H9 (cell line): ENCODE results near the gene WDFY1. TPM values are rescaled to one million over a fixed set of nuclear protein-coding genes. Genes with fewer than 3 reads are reported as not detected.

Experiments used
- DNase-seq: peaks from one replicate; pipeline ENCODE4 v3.0.0-alpha.2; 2017
- H2AFZ ChIP-seq: one replicate; pipeline ENCODE4 v1.6.1; 2013; ENCODE audit warnings: mild to moderate bottlenecking, low read length, control low read depth, moderate library complexity
- H2AK5ac ChIP-seq: 2 replicates; pipeline ENCODE4 v1.6.1; 2013; ENCODE audit warnings: low read length, control low read depth, mixed read lengths; ENCODE audit not compliant: insufficient read length
- H2BK120ac ChIP-seq: one replicate; pipeline ENCODE4 v1.6.1; 2013; ENCODE audit warnings: low read depth, mild to moderate bottlenecking, low read length, control low read depth, inconsistent platforms; ENCODE audit not compliant: poor library complexity, severe bottlenecking
- H2BK12ac ChIP-seq: 2 replicates; pipeline ENCODE4 v1.6.1; 2013; ENCODE audit warnings: low read length, control low read depth, mixed read lengths, low read depth; ENCODE audit not compliant: insufficient read length
- H2BK15ac ChIP-seq: 2 replicates; pipeline ENCODE4 v1.6.1; 2013; ENCODE audit warnings: low read depth, low read length, control low read depth
- H2BK20ac ChIP-seq: one replicate; pipeline ENCODE4 v1.6.1; 2013; ENCODE audit warnings: low read depth, mild to moderate bottlenecking, low read length, control low read depth, inconsistent platforms; ENCODE audit not compliant: poor library complexity, severe bottlenecking
- H2BK5ac ChIP-seq: 2 replicates; pipeline ENCODE4 v1.6.1; 2013; ENCODE audit warnings: low read length, control low read depth, mixed read lengths; ENCODE audit not compliant: insufficient read length
- H3K14ac ChIP-seq: 2 replicates; pipeline ENCODE4 v1.6.1; 2013; ENCODE audit warnings: low read length, control low read depth; ENCODE audit not compliant: insufficient read depth
- H3K18ac ChIP-seq: 2 replicates; pipeline ENCODE4 v1.6.1; 2013; ENCODE audit warnings: low read depth, mild to moderate bottlenecking, mixed read lengths, low read length, control low read depth; ENCODE audit not compliant: insufficient read length
- H3K23ac ChIP-seq: 2 replicates; pipeline ENCODE4 v1.6.1; 2013; ENCODE audit warnings: low read length, control low read depth, mixed read lengths, low read depth; ENCODE audit not compliant: insufficient read length
- H3K23me2 ChIP-seq: 2 replicates; pipeline ENCODE4 v1.6.1; 2013; ENCODE audit warnings: low read depth, mild to moderate bottlenecking, mixed read lengths, low read length, control low read depth; ENCODE audit not compliant: insufficient read length, poor library complexity, severe bottlenecking
- H3K27ac ChIP-seq: 2 replicates; pipeline ENCODE4 v1.5.1; 2013; ENCODE audit warnings: low read length, control low read depth, mixed read lengths, low read depth; ENCODE audit not compliant: insufficient read length
- H3K27me3 ChIP-seq: 2 replicates; pipeline ENCODE4 v1.6.1; 2013; ENCODE audit warnings: low read length, control low read depth, inconsistent platforms; ENCODE audit not compliant: insufficient read depth
- H3K4ac ChIP-seq: 2 replicates; pipeline ENCODE4 v1.6.1; 2013; ENCODE audit warnings: low read depth, mild to moderate bottlenecking, control low read depth, inconsistent platforms, low read length, moderate library complexity
- H3K4me1 ChIP-seq: 2 replicates; pipeline ENCODE4 v1.6.1; 2013; ENCODE audit warnings: low read length, control low read depth, inconsistent platforms; ENCODE audit not compliant: insufficient read depth
- H3K4me2 ChIP-seq: 2 replicates; pipeline ENCODE4 v1.6.1; 2013; ENCODE audit warnings: low read length, control low read depth, mixed read lengths; ENCODE audit not compliant: insufficient read length, insufficient read depth
- H3K56ac ChIP-seq: 2 replicates; pipeline ENCODE4 v1.6.1; 2013; ENCODE audit warnings: low read depth, mild to moderate bottlenecking, mixed read lengths, low read length, control low read depth; ENCODE audit not compliant: insufficient read length
- H3K79me1 ChIP-seq: 2 replicates; pipeline ENCODE4 v1.6.1; 2013; ENCODE audit warnings: low read depth, mild to moderate bottlenecking, moderate library complexity, low read length, control low read depth, inconsistent platforms; ENCODE audit not compliant: insufficient read depth, poor library complexity, severe bottlenecking
- H3K79me2 ChIP-seq: 2 replicates; pipeline ENCODE4 v1.6.1; 2013; ENCODE audit warnings: low read length, control low read depth, inconsistent platforms; ENCODE audit not compliant: insufficient read depth
- H3K9ac ChIP-seq: 2 replicates; pipeline ENCODE4 v1.6.1; 2013; ENCODE audit warnings: low read length, control low read depth, mixed read lengths; ENCODE audit not compliant: insufficient read length; ENCODE audit errors: extremely low read depth
- H3K9me3 ChIP-seq: one replicate; pipeline ENCODE4 v1.6.1; 2013; ENCODE audit warnings: low read depth, low read length, inconsistent platforms; ENCODE audit not compliant: control insufficient read depth
- H3T11ph ChIP-seq: one replicate; pipeline ENCODE4 v1.6.1; 2013; ENCODE audit warnings: mild to moderate bottlenecking, low read length, control low read depth, inconsistent platforms
- H4K20me1 ChIP-seq: one replicate; pipeline ENCODE4 v1.6.1; 2013; ENCODE audit not compliant: control insufficient read depth, insufficient read length, insufficient read depth
- H4K5ac ChIP-seq: 2 replicates; pipeline ENCODE4 v1.6.1; 2013; ENCODE audit warnings: low read depth, mild to moderate bottlenecking, mixed read lengths, low read length, control low read depth; ENCODE audit not compliant: insufficient read length
- H4K8ac ChIP-seq: replicated peaks from 2 replicates; pipeline ENCODE4 v1.6.1; 2013; ENCODE audit warnings: low read length, control low read depth, mixed read lengths, low read depth; ENCODE audit not compliant: insufficient read length
- H4K91ac ChIP-seq: 2 replicates; pipeline ENCODE4 v1.6.1; 2013; ENCODE audit warnings: low read depth, mild to moderate bottlenecking, moderate library complexity, mixed read lengths, low read length, control low read depth; ENCODE audit not compliant: insufficient read length
- H3K27ac Mint-ChIP-seq, 3 experiments: 2 replicates in 2 of 3; 3 replicates in 1 of 3; pipeline ENCODE4 v1.8.0; 2020 to 2021; ENCODE audit warnings: mixed read lengths in 3 of 3, mild to moderate bottlenecking in 1 of 3, moderate library complexity in 1 of 3
- H3K27me3 Mint-ChIP-seq: 2 replicates; pipeline ENCODE4 v1.8.0; 2021; ENCODE audit warnings: low read depth, mild to moderate bottlenecking, moderate library complexity, mixed read lengths
- H3K36me3 Mint-ChIP-seq, 3 experiments: 2 replicates in 2 of 3; 3 replicates in 1 of 3; pipeline ENCODE4 v1.8.0; 2020 to 2021; ENCODE audit warnings: low read depth in 3 of 3, mixed read lengths in 3 of 3; ENCODE audit not compliant: insufficient read depth in 1 of 3
- H3K4me1 Mint-ChIP-seq, 2 experiments: 2 replicates each; pipeline ENCODE4 v1.8.0; 2020; ENCODE audit warnings: mixed read lengths in 2 of 2
- H3K4me3 Mint-ChIP-seq, 2 experiments: 2 replicates in 1 of 2; 3 replicates in 1 of 2; pipeline ENCODE4 v1.8.0; 2020 to 2021; ENCODE audit warnings: mild to moderate bottlenecking in 2 of 2, mixed read lengths in 2 of 2, moderate library complexity in 1 of 2
- H3K9me3 Mint-ChIP-seq, 2 experiments: 2 replicates in 1 of 2; 3 replicates in 1 of 2; pipeline ENCODE4 v1.8.0; 2020; ENCODE audit warnings: mild to moderate bottlenecking in 2 of 2, mixed read lengths in 2 of 2, moderate library complexity in 1 of 2
- CTCF ChIP-seq: fragments of 200-600 bp; sonication (generic); conservative IDR thresholded peaks from 3 replicates; pipeline ENCODE4 v1.8.0; 2021; ENCODE audit warnings: antibody characterized with exemption, mild to moderate bottlenecking
- WGBS: extraction: QIAGEN DNeasy Blood & Tissue Kit; methylation state at CpG from one replicate; pipeline ENCODE4 v1.1.7; 2013; ENCODE audit warnings: missing lambda C conversion rate, low lambda C conversion rate, mixed read lengths; ENCODE audit not compliant: insufficient read length; ENCODE audit errors: extremely low coverage; 5-methylcytosine and 5-hydroxymethylcytosine counted together
- total RNA-seq: library from RNA; stranded (reverse); gene quantifications from 2 replicates; pipeline ENCODE4 v1.2.1, GENCODE V29; 2021

The WDFY1 gene
- total RNA-seq, 1 experiment from 2014 or later: 54.1 TPM

GRCh38 chr2:223945755-223946154, 620 bp upstream of the WDFY1 start:
- no peak overlapping the region for H3K27ac Mint-ChIP-seq
- peaks cover 2% of the 10 kb centered on the region for H3K27me3 Mint-ChIP-seq
- H3K4me1 Mint-ChIP-seq: peaks cover 42 to 46% of the 10 kb centered on the region in 2 experiments
- no peak overlapping the region for H3K14ac ChIP-seq
- peak overlapping the region in 1 of 2 experiments; percentile 99; a peak in 2 of 5 replicates for H3K4me3 Mint-ChIP-seq
- H3K4me2 ChIP-seq: no peak overlapping the region
- DNase-seq: no peak
- no peak overlapping the region for H3K9ac ChIP-seq
- no peak overlapping the region for H4K91ac ChIP-seq
- H3T11ph ChIP-seq: no peak overlapping the region
- no peak overlapping the region for H3K4ac ChIP-seq
- no peaks in the 10 kb centered on the region for H3K9me3 ChIP-seq
- H2AK5ac ChIP-seq: no peak overlapping the region
- H3K4me1 ChIP-seq: peaks cover 13% of the 10 kb centered on the region
- H2BK5ac ChIP-seq: no peak overlapping the region
- peaks cover 2% of the 10 kb centered on the region for H3K23me2 ChIP-seq
- H3K9me3 Mint-ChIP-seq: no peaks in the 10 kb centered on the region; a peak in 1 of 5 replicates
- H2BK12ac ChIP-seq: no peak overlapping the region
- no peak for TF ChIP-seq CTCF
- peaks cover 8 to 13% (median 10%) of the 10 kb centered on the region in 3 experiments for H3K36me3 Mint-ChIP-seq
- no peak overlapping the region for H4K8ac ChIP-seq
- no peak overlapping the region for H3K56ac ChIP-seq
- no peak overlapping the region for H2BK20ac ChIP-seq
- peaks cover 4% of the 10 kb centered on the region for H3K79me1 ChIP-seq
- H4K5ac ChIP-seq: no peak overlapping the region
- no peaks in the 10 kb centered on the region for H4K20me1 ChIP-seq
- no peaks in the 10 kb centered on the region for H3K27me3 ChIP-seq
- H2BK120ac ChIP-seq: no peak overlapping the region
- H2AFZ ChIP-seq: no peak overlapping the region
- no peak overlapping the region for H3K18ac ChIP-seq
- WGBS: no CpG with 5 or more reads among the region's 4 CpGs
- H3K79me2 ChIP-seq: peaks cover 16% of the 10 kb centered on the region; the same call in 1 of the 2 replicates
- H2BK15ac ChIP-seq: no peak overlapping the region
- no peak overlapping the region for H3K23ac ChIP-seq
- no peak overlapping the region for H3K27ac ChIP-seq
